NCI-H526 (cell line): ENCODE measurements around the gene SLC11A1.

ENCODE experiments used
- DNase-seq, 2 experiments: peaks; one replicate each; lab custom pipeline; 2025; lab: John Stamatoyannopoulos, UW

Gene SLC11A1

GRCh38 chr2:218367415-218368149, 14.5 kb upstream of the SLC11A1 start:
- peak in 1 of 2 experiments; percentile 38 for DNase-seq

- DNase-seq = no peak
Observed at GRCh38 chr2:218368150-218368528, 13.9 kb upstream of the SLC11A1 start.

GRCh38 chr2:218368621-218369153, 13.4 kb upstream of the SLC11A1 start:
- DNase-seq = no peak

- DNase-seq = no peak
Observed at GRCh38 chr2:218369330-218369729, 12.7 kb upstream of the SLC11A1 start.

- no peak for DNase-seq
Observed at GRCh38 chr2:218370410-218371063, 11.5 kb upstream of the SLC11A1 start.

GRCh38 chr2:218371983-218372350, 10.1 kb upstream of the SLC11A1 start:
- DNase-seq = no peak

- DNase-seq = no peak
Observed at GRCh38 chr2:218374795-218375194, 7.3 kb upstream of the SLC11A1 start.

GRCh38 chr2:218375212-218375611, 6.9 kb upstream of the SLC11A1 start:
- no peak for DNase-seq

GRCh38 chr2:218378053-218378452, 4.0 kb upstream of the SLC11A1 start:
- DNase-seq = no peak

- DNase-seq = no peak
Observed at GRCh38 chr2:218382785-218383184, 712 bp downstream of the SLC11A1 start.

GRCh38 chr2:218383892-218384519, 1.9 kb downstream of the SLC11A1 start:
- no peak for DNase-seq

- DNase-seq = no peak
Observed at GRCh38 chr2:218384975-218385374, 2.9 kb downstream of the SLC11A1 start.

- no peak for DNase-seq
Observed at GRCh38 chr2:218386505-218387368, 4.7 kb downstream of the SLC11A1 start.

GRCh38 chr2:218387369-218388194, 5.5 kb downstream of the SLC11A1 start:
- peak in 1 of 2 experiments; percentile 68 for DNase-seq

GRCh38 chr2:218389333-218390150, 7.5 kb downstream of the SLC11A1 start:
- no peak for DNase-seq

GRCh38 chr2:218391202-218391601, 9.1 kb downstream of the SLC11A1 start:
- no peak for DNase-seq

GRCh38 chr2:218392459-218392858, 10.4 kb downstream of the SLC11A1 start:
- no peak for DNase-seq

- DNase-seq = no peak
Observed at GRCh38 chr2:218392891-218393462, 10.9 kb downstream of the SLC11A1 start.

- DNase-seq = no peak
Observed at GRCh38 chr2:218393750-218394290, 11.7 kb downstream of the SLC11A1 start.
